Keratinocyte (primary cell): Measurements from ENCODE around the gene WFDC2. TPM values are rescaled to one million over a fixed set of nuclear protein-coding genes. Genes with fewer than 3 reads are reported as not detected.

Experiments
- DNase-seq: peaks from one replicate; pipeline ENCODE4 v3.0.0-alpha.2; 2011; ENCODE audit warnings: low read depth, missing footprints, low spot score
- FAIRE-seq: peaks from 2 replicates; lab custom pipeline; 2011; peaks lifted over from hg19 to GRCh38; lab: Jason Lieb, UNC
- H2AFZ ChIP-seq: 2 replicates; pipeline ENCODE4 v1.6.0; 2012; ENCODE audit warnings: low read length, control low read depth, inconsistent platforms; ENCODE audit not compliant: control insufficient read depth
- H3K27ac ChIP-seq: 2 replicates; pipeline ENCODE4 v1.5.1; 2011; ENCODE audit warnings: low read length; ENCODE audit not compliant: control insufficient read depth, insufficient read depth
- H3K27me3 ChIP-seq: 3 replicates; pipeline ENCODE4 v1.6.0; 2011; ENCODE audit warnings: low read length; ENCODE audit not compliant: control insufficient read depth, insufficient read depth; ENCODE audit errors: extremely low read depth
- H3K36me3 ChIP-seq, 2 experiments: 2 replicates in 1 of 2; 3 replicates in 1 of 2; pipeline ENCODE4 v1.5.1; 2011; ENCODE audit warnings: low read length in 2 of 2, mild to moderate bottlenecking in 1 of 2; ENCODE audit not compliant: control insufficient read depth in 2 of 2, insufficient read depth in 2 of 2; ENCODE audit errors: extremely low read depth in 1 of 2
- H3K4me1 ChIP-seq: 3 replicates; pipeline ENCODE4 v1.5.1; 2011; ENCODE audit warnings: low read length; ENCODE audit not compliant: control insufficient read depth, insufficient read depth; ENCODE audit errors: extremely low read depth
- H3K4me2 ChIP-seq: 3 replicates; pipeline ENCODE4 v1.6.0; 2011; ENCODE audit warnings: low read depth, low read length; ENCODE audit not compliant: control insufficient read depth, insufficient read depth; ENCODE audit errors: extremely low read depth
- H3K4me3 ChIP-seq, 3 experiments: fragments of 200-600 bp in 1 of 3; sonication (generic) in 1 of 3; 2 replicates in 2 of 3; 3 replicates in 1 of 3; pipeline ENCODE4 v1.5.1; 2011 to 2016; ENCODE audit warnings: low read length in 3 of 3, mild to moderate bottlenecking in 3 of 3, control low read depth in 2 of 3, inconsistent platforms in 1 of 3, low read depth in 1 of 3, mixed read lengths in 1 of 3, mixed run types in 1 of 3, moderate library complexity in 1 of 3; ENCODE audit not compliant: control insufficient read depth in 2 of 3, insufficient read depth in 2 of 3; ENCODE audit errors: extremely low read depth in 1 of 3
- H3K79me2 ChIP-seq: 2 replicates; pipeline ENCODE4 v1.6.0; 2012; ENCODE audit warnings: low read length; ENCODE audit not compliant: control insufficient read depth, insufficient read depth
- H3K9ac ChIP-seq: 3 replicates; pipeline ENCODE4 v1.6.0; 2011; ENCODE audit warnings: low read length; ENCODE audit not compliant: control insufficient read depth, insufficient read depth; ENCODE audit errors: extremely low read depth
- H3K9me1 ChIP-seq: 3 replicates; pipeline ENCODE4 v1.6.0; 2011; ENCODE audit warnings: low read length; ENCODE audit not compliant: control insufficient read depth, insufficient read depth; ENCODE audit errors: extremely low read depth
- H3K9me3 ChIP-seq: 2 replicates; pipeline ENCODE4 v1.5.1; 2012; ENCODE audit warnings: low read depth, low read length; ENCODE audit not compliant: control insufficient read depth
- H4K20me1 ChIP-seq: 3 replicates; pipeline ENCODE4 v1.6.0; 2011; ENCODE audit warnings: low read length; ENCODE audit not compliant: control insufficient read depth, insufficient read depth; ENCODE audit errors: extremely low read depth
- EZH2 ChIP-seq: IDR thresholded peaks from one replicate; pipeline ENCODE4 v1.6.1; 2012; ENCODE audit warnings: inconsistent platforms, mild to moderate bottlenecking, low read length, moderate library complexity
- dilution Hi-C: fragments of 300-500 bp; cut with MboI; formaldehyde crosslinking; loops from one replicate; pipeline ENCODE4 v1.7.0; 2020; ENCODE audit warnings: low sequenced_read_pairs; ENCODE audit not compliant: extremely low pct_ligation_motif_present
- polyA plus RNA-seq, 5 experiments: library from polyadenylated mRNA; depleted of rRNA in 3 of 5; stranded (reverse) in 3 of 5; stranded (forward) in 1 of 5; unstranded in 1 of 5; fragments of >200 nt; gene quantifications; 1 replicate in 1 of 5; 2 replicates in 3 of 5; 3 replicates in 1 of 5; pipeline versions ENCODE4 v1.2.1 to v1.2.3, GENCODE V29; 2011 to 2012; ENCODE audit warnings: missing spikeins in 2 of 5, low read depth in 1 of 5, low replicate concordance in 1 of 5
- TF ChIP-seq, protein P1 (sequence below), 3 experiments: IDR thresholded peaks in 1 of 3; conservative IDR thresholded peaks in 1 of 3; optimal IDR thresholded peaks in 1 of 3; 2 replicates in 2 of 3; 3 replicates in 1 of 3; pipeline versions ENCODE3 to v1.5.1; 2011; ENCODE audit warnings: low read length in 3 of 3, mild to moderate bottlenecking in 3 of 3, moderate library complexity in 2 of 3, control low read depth in 1 of 3, inconsistent platforms in 1 of 3; ENCODE audit not compliant: insufficient read depth in 2 of 3; ENCODE audit errors: extremely low read depth in 1 of 3

The WFDC2 gene
- polyA plus RNA-seq, 1 donor (not counting 4 experiments of a cell fraction or from before 2014, with no cell fraction given) = not detected

DNA sequence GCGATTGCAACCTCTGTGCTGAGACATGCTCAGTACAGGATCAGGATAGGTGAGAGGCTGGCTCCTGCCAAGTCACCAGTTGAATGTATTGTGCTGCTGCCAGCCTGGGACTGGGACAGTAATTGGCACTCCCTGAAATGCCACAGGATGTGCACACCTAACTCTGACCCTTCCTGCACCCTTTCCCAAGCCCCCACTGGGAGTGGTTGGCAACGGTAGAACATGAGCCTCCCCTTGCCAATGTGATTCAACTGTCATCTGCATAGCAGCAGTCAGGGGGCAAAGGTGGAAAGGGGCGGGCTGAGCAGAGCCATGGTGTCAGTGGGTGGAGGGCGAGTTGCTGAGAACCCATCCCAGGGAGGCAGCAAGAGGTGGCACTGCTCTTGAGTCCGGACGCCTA is 30.5 kb downstream of the WFDC2 start:
- dilution Hi-C loops = no loop called here
- peaks cover 18% of the 10 kb centered on the region for H3K27me3 ChIP-seq
- no peak for TF ChIP-seq EZH2
- TF ChIP-seq, protein P1, sequence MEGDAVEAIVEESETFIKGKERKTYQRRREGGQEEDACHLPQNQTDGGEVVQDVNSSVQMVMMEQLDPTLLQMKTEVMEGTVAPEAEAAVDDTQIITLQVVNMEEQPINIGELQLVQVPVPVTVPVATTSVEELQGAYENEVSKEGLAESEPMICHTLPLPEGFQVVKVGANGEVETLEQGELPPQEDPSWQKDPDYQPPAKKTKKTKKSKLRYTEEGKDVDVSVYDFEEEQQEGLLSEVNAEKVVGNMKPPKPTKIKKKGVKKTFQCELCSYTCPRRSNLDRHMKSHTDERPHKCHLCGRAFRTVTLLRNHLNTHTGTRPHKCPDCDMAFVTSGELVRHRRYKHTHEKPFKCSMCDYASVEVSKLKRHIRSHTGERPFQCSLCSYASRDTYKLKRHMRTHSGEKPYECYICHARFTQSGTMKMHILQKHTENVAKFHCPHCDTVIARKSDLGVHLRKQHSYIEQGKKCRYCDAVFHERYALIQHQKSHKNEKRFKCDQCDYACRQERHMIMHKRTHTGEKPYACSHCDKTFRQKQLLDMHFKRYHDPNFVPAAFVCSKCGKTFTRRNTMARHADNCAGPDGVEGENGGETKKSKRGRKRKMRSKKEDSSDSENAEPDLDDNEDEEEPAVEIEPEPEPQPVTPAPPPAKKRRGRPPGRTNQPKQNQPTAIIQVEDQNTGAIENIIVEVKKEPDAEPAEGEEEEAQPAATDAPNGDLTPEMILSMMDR (optimal IDR thresholded peaks at IDR 0.05 in 1 of 3, IDR thresholded peaks at IDR 0.05 in 1 of 3, conservative IDR thresholded peaks at IDR 0.05 in 1 of 3; ENCODE audit: extremely low read depth in 1 of 3, insufficient read depth in 2 of 3, low read length in 3 of 3) = no peak

DNA sequence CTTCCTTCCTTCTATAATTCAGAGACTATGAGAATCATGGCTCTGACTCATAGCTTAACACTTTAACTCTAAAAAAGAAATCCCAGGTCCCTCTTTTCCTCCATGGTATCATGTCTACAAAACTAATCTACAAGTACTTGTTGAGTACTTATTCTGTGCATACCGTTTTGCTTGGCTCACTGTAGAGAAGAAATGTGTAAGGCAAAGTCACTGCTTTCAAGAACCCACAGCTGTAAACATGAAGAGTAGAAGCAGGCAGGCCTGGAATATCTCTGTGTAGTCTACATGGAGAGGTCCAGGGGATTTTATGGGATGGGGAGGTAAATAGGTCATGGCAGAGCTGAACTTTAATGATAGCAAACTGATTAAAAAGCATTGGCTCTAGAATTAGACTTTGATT is 32.0 kb downstream of the WFDC2 start:
- TF ChIP-seq, protein P1 (optimal IDR thresholded peaks at IDR 0.05 in 1 of 3, IDR thresholded peaks at IDR 0.05 in 1 of 3, conservative IDR thresholded peaks at IDR 0.05 in 1 of 3; ENCODE audit: extremely low read depth in 1 of 3, insufficient read depth in 2 of 3, low read length in 3 of 3) = no peak
- no peak for TF ChIP-seq EZH2
- no peak overlapping the region for H3K27ac ChIP-seq
- H3K79me2 ChIP-seq = no peaks in the 10 kb centered on the region
- H3K9me3 ChIP-seq = no peaks in the 10 kb centered on the region
- H3K27me3 ChIP-seq = peaks cover 11% of the 10 kb centered on the region
- FAIRE-seq = no peak
- H3K9ac ChIP-seq = no peak overlapping the region
- no peaks in the 10 kb centered on the region for H3K9me1 ChIP-seq
- H3K4me3 ChIP-seq = no peak overlapping the region
- H3K36me3 ChIP-seq = no peaks in the 10 kb centered on the region
- DNase-seq = no peak
- no peak overlapping the region for H2AFZ ChIP-seq
- H4K20me1 ChIP-seq = no peaks in the 10 kb centered on the region
- dilution Hi-C loops = no loop called here
- H3K4me1 ChIP-seq = peaks cover 4% of the 10 kb centered on the region
- no peak overlapping the region for H3K4me2 ChIP-seq

More for the DNA sequence above, 30.5 kb downstream of the WFDC2 start:
- H3K9me1 ChIP-seq = no peaks in the 10 kb centered on the region
- H3K4me1 ChIP-seq = no peaks in the 10 kb centered on the region
- no peak overlapping the region for H3K27ac ChIP-seq
- no peaks in the 10 kb centered on the region for H3K36me3 ChIP-seq
- no peak overlapping the region for H2AFZ ChIP-seq
- H3K9me3 ChIP-seq = no peaks in the 10 kb centered on the region
- no peak for DNase-seq
- no peak overlapping the region for H3K4me3 ChIP-seq
- H3K4me2 ChIP-seq = no peak overlapping the region
- H3K79me2 ChIP-seq = no peaks in the 10 kb centered on the region
- no peak overlapping the region for H3K9ac ChIP-seq
- no peaks in the 10 kb centered on the region for H4K20me1 ChIP-seq
- FAIRE-seq = no peak
